K562 (cell line): ENCODE data around the gene MOCS3. TPM values are rescaled to one million over a fixed set of nuclear protein-coding genes. Genes with fewer than 3 reads are reported as not detected.

Experiments
- BHLHE40 ChIP-seq: IDR thresholded peaks from 2 replicates; pipeline ENCODE4 v1.6.1; 2011; ENCODE audit warnings: low read length, improper control_type of control experiment
- CC2D1A ChIP-seq: fragments of 450-650 bp; IDR thresholded peaks from 2 replicates; pipeline ENCODE4 v1.6.1; 2017; ENCODE audit warnings: mild to moderate bottlenecking
- JUND ChIP-seq, 2 experiments: IDR thresholded peaks; 2 replicates in 1 of 2; 3 replicates in 1 of 2; pipeline ENCODE4 v1.6.1; 2011; ENCODE audit warnings: borderline replicate concordance in 2 of 2, low read depth in 2 of 2, low read length in 2 of 2, improper control_type of control experiment in 1 of 2, missing biosample characterization in 1 of 2, missing genetic modification characterization in 1 of 2, missing genetic modification reagents in 1 of 2
- MAFK ChIP-seq: IDR thresholded peaks from 2 replicates; pipeline ENCODE4 v1.6.1; 2011; ENCODE audit warnings: low read length, improper control_type of control experiment
- RAD21 ChIP-seq, 2 experiments: fragments of 250-450 bp in 1 of 2; fragments of 450-650 bp in 1 of 2; sonication (Bioruptor Pico) in 1 of 2; formaldehyde crosslinking in 1 of 2; IDR thresholded peaks in 1 of 2; conservative IDR thresholded peaks in 1 of 2; 2 replicates each; pipeline versions ENCODE4 v1.4.0 to v1.8.0; 2020 to 2022; ENCODE audit warnings: mild to moderate bottlenecking in 2 of 2, moderate library complexity in 1 of 2
- STAG1 ChIP-seq: sonication (generic); formaldehyde crosslinking; IDR thresholded peaks from 2 replicates; pipeline ENCODE4 v1.5.0; 2020; ENCODE audit warnings: missing genetic modification reagents, borderline replicate concordance
- TAF15 ChIP-seq: fragments of 200-400 bp; formaldehyde crosslinking; IDR thresholded peaks from 2 replicates; pipeline ENCODE4 v1.6.1; 2017; ENCODE audit warnings: mild to moderate bottlenecking, low read depth, low read length, moderate library complexity
- ZBTB43 ChIP-seq: sonication (generic); formaldehyde crosslinking; IDR thresholded peaks from 2 replicates; pipeline ENCODE4 v1.8.0; 2023; ENCODE audit warnings: mild to moderate bottlenecking, missing genetic modification reagents
- ZNF274 ChIP-seq: IDR thresholded peaks from 2 replicates; pipeline ENCODE4 v1.6.1; 2011; ENCODE audit warnings: low read depth, mild to moderate bottlenecking, low read length, moderate library complexity, borderline replicate concordance
- ZNF408 ChIP-seq: fragments of 250-450 bp; sonication (Bioruptor Pico); IDR thresholded peaks from 2 replicates; pipeline ENCODE4 v1.4.0; 2020; ENCODE audit warnings: low read depth, mild to moderate bottlenecking, moderate library complexity
- ZNF518B ChIP-seq: fragments of 250-450 bp; sonication (Bioruptor Pico); IDR thresholded peaks from 2 replicates; pipeline ENCODE4 v1.5.0; 2021; ENCODE audit warnings: mild to moderate bottlenecking, moderate library complexity
- polyA plus RNA-seq, 8 experiments: library from polyadenylated mRNA; depleted of rRNA in 4 of 8; stranded (reverse) in 5 of 8; unstranded in 3 of 8; fragments of >200 nt; fragmentation: Nextera tagmentation in 2 of 8; fragmentation: Illumina TruSeq in 1 of 8; extraction: Ambion mirVana in 2 of 8; extraction: Trizol in 1 of 8; gene quantifications; 2 replicates each; pipeline versions ENCODE4 v1.2.1 to v1.2.3, GENCODE V29; 2011 to 2014; ENCODE audit warnings: inconsistent platforms in 1 of 8, missing spikeins in 1 of 8
- total RNA-seq, 7 experiments: library from RNA; depleted of rRNA in 6 of 7; stranded (reverse); fragments of >200 nt in 6 of 7; fragmentation: Illumina TruSeq in 2 of 7; extraction: Trizol in 2 of 7; gene quantifications; 2 replicates each; pipeline versions ENCODE4 v1.2.1 to v1.2.3, GENCODE V29; 2011 to 2021; ENCODE audit warnings: low replicate concordance in 1 of 7
- TF ChIP-seq, protein P1 (sequence below): fragments of 450-650 bp; formaldehyde crosslinking; conservative IDR thresholded peaks from 2 replicates; pipeline ENCODE4 v1.4.0; 2022; ENCODE audit warnings: mild to moderate bottlenecking, missing genetic modification characterization

Gene MOCS3
- total and polyA plus RNA-seq, 9 of the 15 experiments (the other 6 are each of a cell fraction or from before 2014, with no cell fraction given), result 0.70 to 6.2 (median 2.9) TPM

DNA sequence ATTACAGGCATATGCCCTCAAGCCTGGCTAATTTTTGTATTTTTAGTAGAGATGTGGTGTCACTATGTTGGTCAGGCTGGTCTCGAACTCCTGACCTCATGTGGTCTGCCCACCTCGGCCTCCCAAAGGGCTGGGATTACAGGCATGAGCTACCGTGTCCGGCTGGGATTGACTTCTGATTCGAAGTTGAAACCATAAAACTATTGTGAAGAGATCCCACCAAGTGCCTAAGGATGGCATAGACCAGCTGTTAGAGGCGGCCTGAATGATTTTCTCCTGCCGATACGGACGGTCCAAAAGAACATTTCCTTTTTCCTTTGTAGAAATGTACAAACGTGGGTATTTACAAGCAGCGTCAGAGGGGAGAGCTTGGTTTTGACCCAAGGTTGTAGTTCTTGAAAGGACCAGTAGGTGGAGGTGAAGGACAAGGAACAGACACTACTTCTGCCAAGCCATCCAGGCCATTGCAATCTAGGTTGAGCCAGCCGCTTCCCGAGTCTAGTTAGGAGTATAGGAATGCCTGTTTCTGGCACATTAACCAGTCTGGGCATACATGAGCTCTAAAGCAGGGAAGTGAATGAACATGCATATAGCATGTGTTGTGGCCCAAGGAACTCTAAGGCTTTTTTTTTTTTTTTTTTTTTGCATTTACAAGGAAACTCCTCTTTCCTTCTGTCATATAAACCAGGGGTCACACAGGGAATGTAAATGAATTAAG is 29.0 kb downstream of the MOCS3 start (continued):
- peak; percentile 77; the same call in 1 of the 2 replicates for TF ChIP-seq STAG1 (CRISPR knock-in tag)
- no peak for TF ChIP-seq ZNF274
- TF ChIP-seq MAFK, result 0 out of 2 replicates have a peak, but pooled peaks have one; percentile 6
- TF ChIP-seq ZBTB43, result no peak
- peak; percentile 57 for TF ChIP-seq CC2D1A
- TF ChIP-seq ZNF518B (CRISPR knock-in tag), result no peak
- no peak for TF ChIP-seq TAF15
- TF ChIP-seq, protein P1, sequence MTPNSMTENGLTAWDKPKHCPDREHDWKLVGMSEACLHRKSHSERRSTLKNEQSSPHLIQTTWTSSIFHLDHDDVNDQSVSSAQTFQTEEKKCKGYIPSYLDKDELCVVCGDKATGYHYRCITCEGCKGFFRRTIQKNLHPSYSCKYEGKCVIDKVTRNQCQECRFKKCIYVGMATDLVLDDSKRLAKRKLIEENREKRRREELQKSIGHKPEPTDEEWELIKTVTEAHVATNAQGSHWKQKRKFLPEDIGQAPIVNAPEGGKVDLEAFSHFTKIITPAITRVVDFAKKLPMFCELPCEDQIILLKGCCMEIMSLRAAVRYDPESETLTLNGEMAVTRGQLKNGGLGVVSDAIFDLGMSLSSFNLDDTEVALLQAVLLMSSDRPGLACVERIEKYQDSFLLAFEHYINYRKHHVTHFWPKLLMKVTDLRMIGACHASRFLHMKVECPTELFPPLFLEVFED (CRISPR knock-in tag), result no peak
- TF ChIP-seq BHLHE40, result no peak
- no peak for TF ChIP-seq ZNF408
- TF ChIP-seq JUND (IDR thresholded peaks at IDR 0.05; ENCODE audit: borderline replicate concordance, low read depth, low read length), result peak; percentile 25; the same call in 1 of the 2 replicates
- TF ChIP-seq JUND (tag; IDR thresholded peaks at IDR 0.05; ENCODE audit: borderline replicate concordance, low read depth, low read length), result no peak
- TF ChIP-seq RAD21 (CRISPR knock-in tag; conservative IDR thresholded peaks at IDR 0.05 in 1 of 2, IDR thresholded peaks at IDR 0.05 in 1 of 2), result peak; percentile 86 to 93
